MM.1S (cell line): ENCODE measurements around the gene GAS7.

ENCODE experiments used
- DNase-seq: peaks from one replicate; pipeline ENCODE4 v3.0.0-alpha.2; 2015
- H2AFZ ChIP-seq: fragments of 300-600 bp; sonication (generic); 2 replicates; pipeline ENCODE4 v1.6.0; 2016; ENCODE audit warnings: antibody characterized with exemption, low read length
- H3F3A ChIP-seq: fragments of 300-600 bp; sonication (generic); 2 replicates; pipeline ENCODE4 v1.6.1; 2016; ENCODE audit warnings: mild to moderate bottlenecking, antibody characterized with exemption, low read length, moderate library complexity, mixed read lengths; ENCODE audit not compliant: insufficient read depth
- H3K27ac ChIP-seq: fragments of 300-600 bp; sonication (generic); 2 replicates; pipeline ENCODE4 v1.5.1; 2016; ENCODE audit warnings: mild to moderate bottlenecking, low read length
- H3K27me3 ChIP-seq: fragments of 300-600 bp; sonication (generic); replicated peaks from 2 replicates; pipeline ENCODE4 v1.6.0; 2016; ENCODE audit warnings: low read length; ENCODE audit not compliant: insufficient read depth
- H3K36me3 ChIP-seq: fragments of 300-600 bp; sonication (generic); replicated peaks from 2 replicates; pipeline ENCODE4 v1.6.1; 2016; ENCODE audit warnings: mild to moderate bottlenecking, low read length, mixed read lengths; ENCODE audit not compliant: insufficient read depth
- H3K4me1 ChIP-seq: fragments of 300-600 bp; sonication (generic); 2 replicates; pipeline ENCODE4 v1.6.1; 2016; ENCODE audit warnings: low read length, mixed read lengths
- H3K4me2 ChIP-seq: fragments of 300-600 bp; sonication (generic); 2 replicates; pipeline ENCODE4 v1.6.0; 2016; ENCODE audit warnings: low read depth, low read length
- H3K4me3 ChIP-seq: fragments of 300-600 bp; sonication (generic); 2 replicates; pipeline ENCODE4 v1.5.1; 2016; ENCODE audit warnings: low read length, mixed read lengths
- H3K79me2 ChIP-seq: fragments of 300-600 bp; sonication (generic); 2 replicates; pipeline ENCODE4 v1.6.1; 2016; ENCODE audit warnings: mixed run types, low read length, mixed read lengths
- H3K9ac ChIP-seq: fragments of 300-600 bp; sonication (generic); 2 replicates; pipeline ENCODE4 v1.6.1; 2016; ENCODE audit warnings: low read length, mixed read lengths
- H3K9me2 ChIP-seq: fragments of 300-600 bp; sonication (generic); replicated peaks from 2 replicates; pipeline ENCODE4 v1.6.1; 2016; ENCODE audit warnings: mild to moderate bottlenecking, low read length, mixed read lengths; ENCODE audit not compliant: insufficient read depth
- H3K9me3 ChIP-seq: fragments of 300-600 bp; sonication (generic); replicated peaks from 2 replicates; pipeline ENCODE4 v1.6.1; 2016; ENCODE audit warnings: mild to moderate bottlenecking, low read length, mixed read lengths; ENCODE audit not compliant: insufficient read depth
- H4K20me1 ChIP-seq: fragments of 300-600 bp; sonication (generic); 2 replicates; pipeline ENCODE4 v1.6.1; 2016; ENCODE audit warnings: mild to moderate bottlenecking, low read length, moderate library complexity, mixed read lengths; ENCODE audit not compliant: insufficient read depth
- CTCF ChIP-seq: fragments of 300-600 bp; sonication (generic); IDR thresholded peaks from 2 replicates; pipeline ENCODE4 v1.5.1; 2016; ENCODE audit warnings: antibody characterized with exemption, low read length, mixed read lengths
- EZH2 ChIP-seq: fragments of 300-600 bp; sonication (generic); optimal IDR thresholded peaks from 2 replicates; pipeline ENCODE3; 2017; ENCODE audit warnings: low read depth, mild to moderate bottlenecking, antibody characterized with exemption, low read length, mixed read lengths
- EZH2phosphoT487 ChIP-seq: fragments of 300-600 bp; sonication (generic); IDR thresholded peaks from 2 replicates; pipeline ENCODE4 v1.6.1; 2018; ENCODE audit warnings: antibody characterized with exemption, low read length

Gene GAS7

DNA sequence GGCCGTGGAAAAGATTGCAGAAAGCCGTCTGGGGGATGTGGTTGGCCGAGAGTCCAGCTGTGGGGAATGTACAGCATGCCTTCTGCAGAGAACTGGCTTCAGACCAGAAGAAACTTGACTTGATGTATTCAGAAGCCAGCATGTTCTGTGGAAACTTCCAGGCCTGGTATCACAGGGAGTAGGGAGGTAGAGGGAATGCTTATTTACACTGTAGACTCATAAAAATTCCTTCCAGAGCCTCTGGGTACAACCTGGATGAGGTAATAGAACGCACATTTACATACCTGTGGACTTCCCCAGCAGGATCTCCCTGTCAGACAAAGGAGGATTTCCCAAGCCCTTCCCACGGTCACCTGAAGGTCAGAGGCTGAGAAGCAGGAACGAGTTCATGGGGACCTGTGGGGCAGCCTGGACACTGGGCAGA is 11.8 kb upstream of the GAS7 start:
- Histone ChIP-seq H3K4me3 (no peak overlapping the region), H3K9ac (no peak overlapping the region), H3F3A (no peaks in the 10 kb centered on the region), H3K9me3 (no peaks in the 10 kb centered on the region), H3K9me2 (no peaks in the 10 kb centered on the region), H3K36me3 (no peaks in the 10 kb centered on the region), H2AFZ (no peak overlapping the region), H3K27ac (no peak overlapping the region), H3K4me1 (no peaks in the 10 kb centered on the region), H3K79me2 (no peaks in the 10 kb centered on the region), H4K20me1 (no peaks in the 10 kb centered on the region), H3K27me3 (0 out of 2 replicates have a peak, but pooled peaks cover 4% of the 10 kb centered on the region), H3K4me2 (no peak overlapping the region)
- no peak for DNase-seq
- no peak for TF ChIP-seq EZH2
- TF ChIP-seq CTCF: no peak
- no peak for TF ChIP-seq EZH2phosphoT487

GRCh38 chr17:10208604-10209193 is 10.3 kb upstream of the GAS7 start:
- Histone ChIP-seq H3K9me3 (no peaks in the 10 kb centered on the region), H3K4me3 (no peak overlapping the region), H4K20me1 (no peaks in the 10 kb centered on the region), H2AFZ (no peak overlapping the region), H3K4me1 (no peaks in the 10 kb centered on the region), H3K79me2 (no peaks in the 10 kb centered on the region), H3F3A (no peaks in the 10 kb centered on the region), H3K9ac (no peak overlapping the region), H3K27me3 (0 out of 2 replicates have a peak, but pooled peaks cover 4% of the 10 kb centered on the region), H3K27ac (no peak overlapping the region), H3K4me2 (no peak overlapping the region), H3K36me3 (no peaks in the 10 kb centered on the region), H3K9me2 (no peaks in the 10 kb centered on the region)
- no peak for DNase-seq
- no peak for TF ChIP-seq EZH2
- TF ChIP-seq EZH2phosphoT487: no peak
- no peak for TF ChIP-seq CTCF

DNA sequence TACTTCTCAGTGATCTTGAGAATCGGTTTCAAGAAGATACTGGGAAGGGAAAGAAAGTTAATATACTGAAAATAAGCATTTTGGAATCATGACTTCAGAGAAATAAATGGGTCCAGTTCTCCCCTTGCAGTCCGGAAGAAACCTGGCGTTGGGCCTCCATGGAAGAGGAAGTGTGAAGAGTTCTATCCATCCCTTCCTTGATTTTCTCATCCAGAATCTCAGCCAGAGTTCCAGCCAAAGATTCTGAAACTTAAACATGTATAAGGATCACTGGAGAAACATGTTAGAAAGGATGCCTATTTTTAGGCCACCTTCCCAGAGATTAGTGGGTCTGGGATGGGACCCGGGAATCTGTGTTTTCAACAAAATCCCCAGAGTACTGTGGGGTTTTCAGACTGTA is 8.7 kb upstream of the GAS7 start:
- H2AFZ ChIP-seq: no peak overlapping the region
- no peaks in the 10 kb centered on the region for H3K4me1 ChIP-seq
- H3K9ac ChIP-seq: no peak overlapping the region
- H3K36me3 ChIP-seq: no peaks in the 10 kb centered on the region
- no peak overlapping the region for H3K4me2 ChIP-seq
- no peaks in the 10 kb centered on the region for H3K9me2 ChIP-seq
- no peak for TF ChIP-seq EZH2phosphoT487
- 0 out of 2 replicates have a peak, but pooled peaks cover 4% of the 10 kb centered on the region for H3K27me3 ChIP-seq
- H3K4me3 ChIP-seq: no peak overlapping the region
- H3F3A ChIP-seq: no peaks in the 10 kb centered on the region
- H3K79me2 ChIP-seq: no peaks in the 10 kb centered on the region
- no peaks in the 10 kb centered on the region for H3K9me3 ChIP-seq
- no peak overlapping the region for H3K27ac ChIP-seq
- no peak for DNase-seq
- H4K20me1 ChIP-seq: no peaks in the 10 kb centered on the region

- Histone ChIP-seq H3K9ac (no peak overlapping the region), H3F3A (no peaks in the 10 kb centered on the region), H4K20me1 (no peaks in the 10 kb centered on the region), H3K4me1 (no peaks in the 10 kb centered on the region), H3K4me3 (no peak overlapping the region), H3K27me3 (0 out of 2 replicates have a peak, but pooled peaks cover 4% of the 10 kb centered on the region), H3K36me3 (no peaks in the 10 kb centered on the region), H3K27ac (no peak overlapping the region), H3K4me2 (no peak overlapping the region), H2AFZ (no peak overlapping the region), H3K9me2 (no peaks in the 10 kb centered on the region), H3K9me3 (no peaks in the 10 kb centered on the region), H3K79me2 (no peaks in the 10 kb centered on the region)
- DNase-seq: no peak
- TF ChIP-seq CTCF (no peak), EZH2 (no peak), EZH2phosphoT487 (no peak)
Measured at GRCh38 chr17:10205549-10206185, 7.3 kb upstream of the GAS7 start.
